K562 (cell line): ENCODE results near the gene ACADVL. TPM values are rescaled to one million over a fixed set of nuclear protein-coding genes. Genes with fewer than 3 reads are reported as not detected.

Experiments
- ARID4B ChIP-seq: sonication (generic); formaldehyde crosslinking; IDR thresholded peaks from 2 replicates; pipeline ENCODE4 v1.8.0; 2022; ENCODE audit warnings: mild to moderate bottlenecking, missing genetic modification reagents
- CAMTA2 ChIP-seq: fragments of 250-450 bp; sonication (Bioruptor Pico); conservative IDR thresholded peaks from 2 replicates; pipeline ENCODE4 v1.5.1; 2022
- CBX3 ChIP-seq, 2 experiments: IDR thresholded peaks; 1 replicate in 1 of 2; 2 replicates in 1 of 2; pipeline ENCODE4 v1.6.1; 2012; ENCODE audit warnings: inconsistent platforms in 2 of 2, low read length in 2 of 2, borderline replicate concordance in 1 of 2, control low read depth in 1 of 2
- FOXP1 ChIP-seq: sonication (generic); formaldehyde crosslinking; IDR thresholded peaks from 2 replicates; pipeline ENCODE4 v1.8.0; 2022; ENCODE audit warnings: mild to moderate bottlenecking, missing genetic modification reagents
- GATAD2A ChIP-seq: fragments of 450-650 bp; IDR thresholded peaks from 2 replicates; pipeline ENCODE4 v1.6.1; 2017
- JUND ChIP-seq, 2 experiments: IDR thresholded peaks; 2 replicates in 1 of 2; 3 replicates in 1 of 2; pipeline ENCODE4 v1.6.1; 2011; ENCODE audit warnings: borderline replicate concordance in 2 of 2, low read depth in 2 of 2, low read length in 2 of 2, improper control_type of control experiment in 1 of 2, missing biosample characterization in 1 of 2, missing genetic modification characterization in 1 of 2, missing genetic modification reagents in 1 of 2
- RAD21 ChIP-seq, 2 experiments: fragments of 250-450 bp in 1 of 2; fragments of 450-650 bp in 1 of 2; sonication (Bioruptor Pico) in 1 of 2; formaldehyde crosslinking in 1 of 2; IDR thresholded peaks in 1 of 2; conservative IDR thresholded peaks in 1 of 2; 2 replicates each; pipeline versions ENCODE4 v1.4.0 to v1.8.0; 2020 to 2022; ENCODE audit warnings: mild to moderate bottlenecking in 2 of 2, moderate library complexity in 1 of 2
- RUNX1 ChIP-seq: sonication (generic); IDR thresholded peaks from 2 replicates; pipeline ENCODE4 v1.6.1; 2016; ENCODE audit warnings: antibody characterized with exemption, low read depth
- SAFB ChIP-seq: fragments of 200-400 bp; formaldehyde crosslinking; IDR thresholded peaks from 2 replicates; pipeline ENCODE4 v1.6.1; 2017; ENCODE audit warnings: low read depth, low read length, borderline replicate concordance
- THRB ChIP-seq: fragments of 450-650 bp; formaldehyde crosslinking; conservative IDR thresholded peaks from 2 replicates; pipeline ENCODE4 v1.4.0; 2022; ENCODE audit warnings: mild to moderate bottlenecking, missing genetic modification characterization
- TSC22D4 ChIP-seq: fragments of 450-650 bp; IDR thresholded peaks from 2 replicates; pipeline ENCODE4 v1.6.1; 2016; ENCODE audit warnings: missing genetic modification characterization, missing biosample characterization, control low read depth
- ZBED1 ChIP-seq: IDR thresholded peaks from 2 replicates; pipeline ENCODE4 v1.6.1; 2014
- ZNF253 ChIP-seq: fragments of 250-450 bp; sonication (Bioruptor Pico); conservative IDR thresholded peaks from 2 replicates; pipeline ENCODE4 v1.6.1; 2021; ENCODE audit warnings: mild to moderate bottlenecking
- ZNF583 ChIP-seq: fragments of 250-450 bp; sonication (Bioruptor Pico); IDR thresholded peaks from 2 replicates; pipeline ENCODE4 v1.4.0; 2020
- polyA plus RNA-seq, 8 experiments: library from polyadenylated mRNA; depleted of rRNA in 4 of 8; stranded (reverse) in 5 of 8; unstranded in 3 of 8; fragments of >200 nt; fragmentation: Nextera tagmentation in 2 of 8; fragmentation: Illumina TruSeq in 1 of 8; extraction: Ambion mirVana in 2 of 8; extraction: Trizol in 1 of 8; gene quantifications; 2 replicates each; pipeline versions ENCODE4 v1.2.1 to v1.2.3, GENCODE V29; 2011 to 2014; ENCODE audit warnings: inconsistent platforms in 1 of 8, missing spikeins in 1 of 8
- total RNA-seq, 7 experiments: library from RNA; depleted of rRNA in 6 of 7; stranded (reverse); fragments of >200 nt in 6 of 7; fragmentation: Illumina TruSeq in 2 of 7; extraction: Trizol in 2 of 7; gene quantifications; 2 replicates each; pipeline versions ENCODE4 v1.2.1 to v1.2.3, GENCODE V29; 2011 to 2021; ENCODE audit warnings: low replicate concordance in 1 of 7
- TF ChIP-seq, protein P1 (sequence below): fragments of 250-450 bp; sonication (Bioruptor Pico); IDR thresholded peaks from 2 replicates; pipeline ENCODE4 v1.5.0; 2021
- TF ChIP-seq, protein P2 (sequence below), 2 experiments: fragments of 450-650 bp in 1 of 2; sonication (generic) in 1 of 2; formaldehyde crosslinking; conservative IDR thresholded peaks; 2 replicates each; pipeline versions ENCODE4 v1.4.0 to v1.8.1; 2020 to 2022; ENCODE audit warnings: mild to moderate bottlenecking in 1 of 2, missing genetic modification reagents in 1 of 2

Gene ACADVL
- total and polyA plus RNA-seq, 9 of the 15 experiments (the other 6 are each of a cell fraction or from before 2014, with no cell fraction given): 25.5 to 449 (median 214) TPM

DNA sequence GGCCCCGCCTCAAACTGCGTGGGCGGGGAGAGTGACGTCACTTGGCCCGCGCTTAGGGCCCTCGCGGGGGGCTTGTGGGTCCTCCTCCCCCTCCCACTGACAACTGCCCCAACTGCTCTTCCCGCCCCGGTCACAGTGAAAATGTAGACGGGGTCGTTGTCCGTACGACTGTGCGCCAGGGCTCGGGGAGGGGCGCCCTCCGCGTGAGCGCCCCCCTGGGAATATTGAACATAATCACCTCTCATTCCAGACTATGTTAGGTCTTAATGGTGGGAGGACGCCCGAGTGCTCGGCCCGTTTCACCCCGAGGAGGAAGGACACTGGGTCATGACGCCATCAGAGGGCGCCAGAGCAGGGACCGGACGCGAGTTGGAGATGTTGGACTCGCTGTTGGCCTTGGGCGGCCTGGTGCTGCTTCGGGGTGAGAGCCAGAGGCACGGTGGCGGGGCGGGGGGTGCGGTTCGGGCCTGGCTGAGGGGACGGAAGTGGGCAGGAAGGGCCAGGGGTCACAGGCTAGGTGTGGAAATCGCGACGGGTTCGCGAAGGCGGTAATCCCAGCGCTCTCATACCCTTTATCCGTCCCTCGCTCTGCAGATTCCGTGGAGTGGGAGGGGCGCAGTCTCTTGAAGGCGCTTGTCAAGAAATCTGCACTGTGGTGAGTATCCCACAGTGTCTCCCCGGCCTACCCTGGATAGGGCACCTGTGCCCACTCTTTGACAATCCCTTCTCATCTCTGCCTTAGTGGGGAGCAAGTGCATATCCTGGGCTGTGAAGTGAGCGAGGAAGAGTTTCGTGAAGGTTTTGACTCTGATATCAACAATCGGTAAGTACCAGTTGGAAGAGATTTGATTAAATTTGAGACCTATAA is 32.7 kb downstream of the ACADVL start, which contains the start of gene ELP5 (continued):
- TF ChIP-seq JUND (IDR thresholded peaks at IDR 0.05; ENCODE audit: borderline replicate concordance, low read depth, low read length) (peak; percentile 84), JUND (tag; IDR thresholded peaks at IDR 0.05; ENCODE audit: borderline replicate concordance, low read depth, low read length) (peak; percentile 69; the same call in 2 of the 3 replicates), THRB (CRISPR knock-in tag) (no peak), ZNF583 (CRISPR knock-in tag) (no peak), CBX3 (IDR thresholded peaks at IDR 0.05; ENCODE audit: borderline replicate concordance in 1 of 2, low read length in 2 of 2) (no peak), CAMTA2 (no peak), GATAD2A (no peak), RAD21 (CRISPR knock-in tag; conservative IDR thresholded peaks at IDR 0.05 in 1 of 2, IDR thresholded peaks at IDR 0.05 in 1 of 2) (no peak), TSC22D4 (tag) (no peak), ZNF253 (CRISPR knock-in tag) (no peak), SAFB (no peak), FOXP1 (CRISPR knock-in tag) (no peak), ARID4B (CRISPR knock-in tag) (peak; percentile 84), RUNX1 (no peak), ZBED1 (no peak)
- TF ChIP-seq, protein P1, sequence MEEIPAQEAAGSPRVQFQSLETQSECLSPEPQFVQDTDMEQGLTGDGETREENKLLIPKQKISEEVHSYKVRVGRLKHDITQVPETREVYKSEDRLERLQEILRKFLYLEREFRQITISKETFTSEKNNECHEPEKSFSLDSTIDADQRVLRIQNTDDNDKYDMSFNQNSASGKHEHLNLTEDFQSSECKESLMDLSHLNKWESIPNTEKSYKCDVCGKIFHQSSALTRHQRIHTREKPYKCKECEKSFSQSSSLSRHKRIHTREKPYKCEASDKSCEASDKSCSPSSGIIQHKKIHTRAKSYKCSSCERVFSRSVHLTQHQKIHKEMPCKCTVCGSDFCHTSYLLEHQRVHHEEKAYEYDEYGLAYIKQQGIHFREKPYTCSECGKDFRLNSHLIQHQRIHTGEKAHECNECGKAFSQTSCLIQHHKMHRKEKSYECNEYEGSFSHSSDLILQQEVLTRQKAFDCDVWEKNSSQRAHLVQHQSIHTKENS (CRISPR knock-in tag): no peak
- TF ChIP-seq, protein P2, sequence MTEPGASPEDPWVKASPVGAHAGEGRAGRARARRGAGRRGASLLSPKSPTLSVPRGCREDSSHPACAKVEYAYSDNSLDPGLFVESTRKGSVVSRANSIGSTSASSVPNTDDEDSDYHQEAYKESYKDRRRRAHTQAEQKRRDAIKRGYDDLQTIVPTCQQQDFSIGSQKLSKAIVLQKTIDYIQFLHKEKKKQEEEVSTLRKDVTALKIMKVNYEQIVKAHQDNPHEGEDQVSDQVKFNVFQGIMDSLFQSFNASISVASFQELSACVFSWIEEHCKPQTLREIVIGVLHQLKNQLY (CRISPR knock-in tag; conservative IDR thresholded peaks at IDR 0.05): no peak
